Left ventricle myocardium inferior (tissue), 1 donor: ENCODE results near the gene SAMD15. TPM values are rescaled to one million over a fixed set of nuclear protein-coding genes. Genes with fewer than 3 reads are reported as not detected.
"Not testable (repeated sequence)": the region's sequence is repeated elsewhere in the genome, so short reads cannot be mapped to it uniquely, and the experiment has no call there.

Experiments
- DNase-seq: peaks from one replicate; pipeline ENCODE4 v3.0.0-alpha.2; 2020
- H3K27ac ChIP-seq: fragments of 200-600 bp; replicated peaks from 2 replicates; pipeline ENCODE4 v1.8.0; 2021
- H3K27me3 ChIP-seq: fragments of 200-600 bp; 2 replicates; pipeline ENCODE4 v1.8.0; 2021; ENCODE audit warnings: low read depth
- H3K36me3 ChIP-seq: fragments of 200-600 bp; 2 replicates; pipeline ENCODE4 v1.8.0; 2021
- H3K4me1 ChIP-seq: fragments of 200-600 bp; 2 replicates; pipeline ENCODE4 v1.8.0; 2021
- H3K4me3 ChIP-seq: fragments of 200-600 bp; 2 replicates; pipeline ENCODE4 v1.8.0; 2021; ENCODE audit warnings: mild to moderate bottlenecking, moderate library complexity
- H3K9me3 ChIP-seq: fragments of 200-600 bp; replicated peaks from 2 replicates; pipeline ENCODE4 v1.8.0; 2021
- CTCF ChIP-seq: fragments of 200-600 bp; IDR thresholded peaks from 2 replicates; pipeline ENCODE4 v1.8.0; 2021; ENCODE audit warnings: antibody characterized with exemption, mild to moderate bottlenecking, borderline replicate concordance
- intact Hi-C: fragments of 100-400 bp; cut with micrococcal nuclease; formaldehyde crosslinking; loops from one replicate; pipeline ENCODE4 v1.11.0; 2022
- total RNA-seq: library from RNA; stranded (reverse); fragmentation: NEBNext Ultra II Directional; extraction: Animal tissue kit (Norgen Biotek cat#: 25700); gene quantifications from one replicate; pipeline ENCODE4 v1.2.1, GENCODE V29; 2021
- donor health status: DM: no; HTN: yes; CAD: no; lungs with severe emphysema.

Gene SAMD15
- total RNA-seq, 1 donor from 2014 or later = 0.08 TPM

GRCh38 chr14:77403768-77404167 lies 26.6 kb downstream of the SAMD15 start:
- no peak for DNase-seq
- no peaks in the 10 kb centered on the region for H3K27me3 ChIP-seq
- no peaks in the 10 kb centered on the region for H3K9me3 ChIP-seq
- no peaks in the 10 kb centered on the region for H3K4me1 ChIP-seq
- H3K4me3 ChIP-seq = no peak overlapping the region
- intact Hi-C loops = no loop called here
- no peaks in the 10 kb centered on the region for H3K36me3 ChIP-seq
- TF ChIP-seq CTCF = no peak
- no peak overlapping the region for H3K27ac ChIP-seq

- Histone ChIP-seq H3K27ac (no peak overlapping the region), H3K36me3 (no peaks in the 10 kb centered on the region), H3K9me3 (no peaks in the 10 kb centered on the region), H3K4me3 (no peak overlapping the region), H3K27me3 (no peaks in the 10 kb centered on the region), H3K4me1 (no peaks in the 10 kb centered on the region)
- intact Hi-C loops = no loop called here
- DNase-seq = no peak
- TF ChIP-seq CTCF = no peak
Observed at GRCh38 chr14:77406086-77406485, 28.9 kb downstream of the SAMD15 start.

GRCh38 chr14:77406718-77407117 lies 29.5 kb downstream of the SAMD15 start:
- no peak overlapping the region for H3K27ac ChIP-seq
- TF ChIP-seq CTCF = no peak
- H3K4me3 ChIP-seq = no peak overlapping the region
- H3K4me1 ChIP-seq = no peaks in the 10 kb centered on the region
- intact Hi-C loops = no loop called here
- DNase-seq = no peak
- H3K36me3 ChIP-seq = no peaks in the 10 kb centered on the region
- H3K27me3 ChIP-seq = no peaks in the 10 kb centered on the region
- no peaks in the 10 kb centered on the region for H3K9me3 ChIP-seq

- Histone ChIP-seq H3K4me1 (no peaks in the 10 kb centered on the region), H3K9me3 (no peaks in the 10 kb centered on the region), H3K27me3 (no peaks in the 10 kb centered on the region), H3K4me3 (no peak overlapping the region), H3K36me3 (no peaks in the 10 kb centered on the region), H3K27ac (no peak overlapping the region)
- no peak for DNase-seq
- intact Hi-C loops = no loop called here
- no peak for TF ChIP-seq CTCF
Observed at GRCh38 chr14:77407158-77407557, 30.0 kb downstream of the SAMD15 start.

GRCh38 chr14:77409131-77409533 lies 32.0 kb downstream of the SAMD15 start:
- DNase-seq = no peak
- intact Hi-C loops = no loop called here

GRCh38 chr14:77415403-77416030 lies 38.3 kb downstream of the SAMD15 start:
- H3K9me3 ChIP-seq = peaks cover 26% of the 10 kb centered on the region
- H3K27me3 ChIP-seq, H3K4me3 ChIP-seq, DNase-seq, H3K4me1 ChIP-seq, H3K36me3 ChIP-seq, intact Hi-C loops, H3K27ac ChIP-seq: not testable (repeated sequence)

More at GRCh38 chr14:77409131-77409533, 32.0 kb downstream of the SAMD15 start:
- H3K9me3 ChIP-seq = no peaks in the 10 kb centered on the region
- H3K36me3 ChIP-seq = no peaks in the 10 kb centered on the region
- no peaks in the 10 kb centered on the region for H3K27me3 ChIP-seq
- no peak overlapping the region for H3K27ac ChIP-seq
- H3K4me1 ChIP-seq = no peaks in the 10 kb centered on the region
- no peak overlapping the region for H3K4me3 ChIP-seq
- TF ChIP-seq CTCF = peak; percentile 20

GRCh38 chr14:77416098-77416497 lies 38.9 kb downstream of the SAMD15 start:
- H3K27me3 ChIP-seq, H3K27ac ChIP-seq, intact Hi-C loops, H3K4me3 ChIP-seq, H3K36me3 ChIP-seq, DNase-seq, H3K4me1 ChIP-seq: not testable (repeated sequence)
- H3K9me3 ChIP-seq = peaks cover 32% of the 10 kb centered on the region
